Small intestine (tissue), 4 donors: ENCODE measurements around the gene AK9. TPM values are rescaled to one million over a fixed set of nuclear protein-coding genes. Genes with fewer than 3 reads are reported as not detected.

Experiments used
- polyA plus RNA-seq, 4 donors: library from polyadenylated mRNA; stranded (reverse) in 3 of 4; unstranded in 1 of 4; fragments of 200-250 nt in 3 of 4; fragments of 120-200 nt in 1 of 4; gene quantifications; one replicate each; pipeline versions ENCODE4 v1.2.1 to v1.2.3, GENCODE V29; 2013
- donor health status: healthy with polysubstance abuse.
- donor health status: Bipolar disorder and iron deficiency.
- donor health status: healthy.

The AK9 gene
- polyA plus RNA-seq, 4 donors, result 2.9 to 7.0 (median 4.3) TPM

Other genes with a start within 250 kb of the AK9 start
- 100 to 1,000 TPM in 3 of 4 donors, 10 to 100 TPM in 1; 48.0 to 316 (median 181) TPM for gene MICAL1, start 235.4 kb downstream of the AK9 start, polyA plus RNA-seq
- 10 to 100 TPM in 1 of 4 donors, 1 to 10 TPM in 3; 1.8 to 12.6 (median 3.3) TPM for gene ZBTB24, start 208.0 kb downstream of the AK9 start, polyA plus RNA-seq
- 10 to 100 TPM in 1 of 4 donors, 1 to 10 TPM in 3; 3.8 to 14.5 (median 6.3) TPM for gene FIG4, start 94 bp upstream of the AK9 start, polyA plus RNA-seq